PC-9 (cell line): Measurements from ENCODE around the gene UXS1.

Experiments used
- CTCF ChIP-seq: fragments of 200-600 bp; sonication (generic); conservative IDR thresholded peaks from 2 replicates; pipeline ENCODE4 v1.6.1; 2017; ENCODE audit warnings: mixed run types, antibody characterized with exemption, mild to moderate bottlenecking, moderate library complexity
- EZH2 ChIP-seq: fragments of 200-600 bp; sonication (generic); IDR thresholded peaks from 2 replicates; pipeline ENCODE4 v1.8.0; 2017; ENCODE audit warnings: antibody characterized with exemption, low read depth

- TF ChIP-seq CTCF: no peak
- no peak for TF ChIP-seq EZH2
These were observed 88.8 kb downstream of the UXS1 start for GRCh38 chr2:106105151-106105922.
